ENCODE data around the gene NAT10. TPM values are rescaled to one million over a fixed set of nuclear protein-coding genes. Genes with fewer than 3 reads are reported as not detected.

NAT10 gene
- total RNA-seq, 6 donors from 2014 or later = 19.3 to 69.1 (median 32.5) TPM

DNA sequence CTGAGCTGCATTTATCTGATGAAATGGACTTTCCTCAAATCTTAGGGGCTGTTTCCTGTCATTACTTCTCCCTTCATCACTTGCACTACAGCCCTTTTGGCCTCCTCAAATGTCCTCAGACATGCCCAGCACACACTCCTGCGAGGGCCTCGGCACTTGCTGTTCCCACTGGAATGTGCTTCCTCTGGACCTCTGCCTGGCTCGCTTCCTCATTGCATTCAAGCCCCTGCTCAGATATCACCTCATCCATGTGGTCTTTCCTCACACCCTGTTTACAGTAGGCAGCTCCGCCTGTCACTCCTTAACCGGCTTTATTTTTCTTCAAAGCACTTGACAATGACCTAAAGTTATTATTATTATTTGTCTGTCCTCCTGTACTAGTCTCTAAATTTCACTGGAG lies 9.0 kb downstream of the NAT10 start:
- Histone ChIP-seq H3K27me3 (no peaks in the 10 kb centered on the region), H3K4me3 (no peak overlapping the region), H3K4me1 (no peaks in the 10 kb centered on the region), H3K36me3 (peaks cover 32 to 100% (median 83%) of the 10 kb centered on the region in 4 donors), H3K27ac (no peak overlapping the region), H3K9me3 (no peaks in the 10 kb centered on the region)
- no peak for ATAC-seq (ENCODE audit: low FRiP score in 2 of 2)
- TF ChIP-seq EP300 (IDR thresholded peaks at IDR 0.05) = no peak
- TF ChIP-seq POLR2A (IDR thresholded peaks at IDR 0.05) = no peak
- TF ChIP-seq, protein P1, sequence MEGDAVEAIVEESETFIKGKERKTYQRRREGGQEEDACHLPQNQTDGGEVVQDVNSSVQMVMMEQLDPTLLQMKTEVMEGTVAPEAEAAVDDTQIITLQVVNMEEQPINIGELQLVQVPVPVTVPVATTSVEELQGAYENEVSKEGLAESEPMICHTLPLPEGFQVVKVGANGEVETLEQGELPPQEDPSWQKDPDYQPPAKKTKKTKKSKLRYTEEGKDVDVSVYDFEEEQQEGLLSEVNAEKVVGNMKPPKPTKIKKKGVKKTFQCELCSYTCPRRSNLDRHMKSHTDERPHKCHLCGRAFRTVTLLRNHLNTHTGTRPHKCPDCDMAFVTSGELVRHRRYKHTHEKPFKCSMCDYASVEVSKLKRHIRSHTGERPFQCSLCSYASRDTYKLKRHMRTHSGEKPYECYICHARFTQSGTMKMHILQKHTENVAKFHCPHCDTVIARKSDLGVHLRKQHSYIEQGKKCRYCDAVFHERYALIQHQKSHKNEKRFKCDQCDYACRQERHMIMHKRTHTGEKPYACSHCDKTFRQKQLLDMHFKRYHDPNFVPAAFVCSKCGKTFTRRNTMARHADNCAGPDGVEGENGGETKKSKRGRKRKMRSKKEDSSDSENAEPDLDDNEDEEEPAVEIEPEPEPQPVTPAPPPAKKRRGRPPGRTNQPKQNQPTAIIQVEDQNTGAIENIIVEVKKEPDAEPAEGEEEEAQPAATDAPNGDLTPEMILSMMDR (IDR thresholded peaks at IDR 0.05) = no peak
- no peak for TF ChIP-seq POLR2AphosphoS5 (IDR thresholded peaks at IDR 0.05)
- no peak for DNase-seq
- 84 to 90% methylated on average over 5 of the region's 5 CpGs for WGBS, 2 donors

DNA sequence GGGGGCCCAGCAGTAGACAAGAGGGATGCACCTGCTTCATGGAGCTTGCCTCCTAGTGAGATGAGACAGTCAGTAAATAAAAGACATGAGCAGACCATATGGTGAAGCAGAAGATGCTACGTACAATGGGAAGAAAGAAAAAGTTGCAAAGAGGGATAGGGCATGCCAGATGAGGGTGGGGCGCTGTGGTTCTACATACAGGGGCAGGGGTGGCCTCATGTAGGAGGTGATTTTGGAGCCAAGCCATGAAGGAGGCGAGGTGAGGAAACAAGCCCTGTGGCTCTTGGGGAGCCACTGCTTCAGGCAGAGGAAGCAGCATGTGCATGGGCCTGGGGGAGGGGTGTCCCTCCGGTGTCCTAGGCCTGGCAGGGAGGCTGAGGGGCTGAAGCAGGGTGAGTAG lies 15.2 kb downstream of the NAT10 start:
- H3K4me3 ChIP-seq = no peak overlapping the region
- ATAC-seq (ENCODE audit: low FRiP score in 2 of 2) (no peak), DNase-seq (no peak)
- H3K27ac ChIP-seq = no peak overlapping the region
- 92 to 93% methylated on average over 4 of the region's 4 CpGs for WGBS, 2 donors
- H3K36me3 ChIP-seq = peaks cover 40 to 100% (median 89%) of the 10 kb centered on the region in 4 donors
- TF ChIP-seq, protein P1 (IDR thresholded peaks at IDR 0.05) = no peak
- TF ChIP-seq EP300 (IDR thresholded peaks at IDR 0.05) = no peak
- TF ChIP-seq POLR2A (IDR thresholded peaks at IDR 0.05) = no peak
- no peak for TF ChIP-seq POLR2AphosphoS5 (IDR thresholded peaks at IDR 0.05)
- H3K9me3 ChIP-seq = no peaks in the 10 kb centered on the region
- no peaks in the 10 kb centered on the region for H3K27me3 ChIP-seq
- no peaks in the 10 kb centered on the region for H3K4me1 ChIP-seq

GRCh38 chr11:34124885-34125668 lies 19.6 kb downstream of the NAT10 start:
- no peaks in the 10 kb centered on the region for H3K4me1 ChIP-seq
- ATAC-seq (ENCODE audit: low FRiP score in 2 of 2) (no peak), DNase-seq (no peak)
- no peak overlapping the region for H3K4me3 ChIP-seq
- H3K9me3 ChIP-seq = no peaks in the 10 kb centered on the region
- no peaks in the 10 kb centered on the region for H3K27me3 ChIP-seq
- no peak overlapping the region for H3K27ac ChIP-seq
- peaks cover 24 to 93% (median 75%) of the 10 kb centered on the region in 4 donors for H3K36me3 ChIP-seq
- WGBS, 2 donors = 78 to 81% methylated on average over 4 of the region's 4 CpGs
- no peak for TF ChIP-seq POLR2A (IDR thresholded peaks at IDR 0.05)
- no peak for TF ChIP-seq EP300 (IDR thresholded peaks at IDR 0.05)
- TF ChIP-seq, protein P1 (IDR thresholded peaks at IDR 0.05) = no peak
- TF ChIP-seq POLR2AphosphoS5 (IDR thresholded peaks at IDR 0.05) = no peak

GRCh38 chr11:34126959-34127848 lies 21.8 kb downstream of the NAT10 start:
- Histone ChIP-seq H3K27me3 (no peaks in the 10 kb centered on the region), H3K4me1 (no peaks in the 10 kb centered on the region), H3K36me3 (peaks cover 32 to 89% (median 74%) of the 10 kb centered on the region in 4 donors), H3K4me3 (no peak overlapping the region), H3K9me3 (no peaks in the 10 kb centered on the region), H3K27ac (no peak overlapping the region)
- WGBS, 2 donors = 85 to 90% methylated on average over 12 of the region's 12 CpGs
- TF ChIP-seq, protein P1 (IDR thresholded peaks at IDR 0.05) = no peak
- no peak for TF ChIP-seq POLR2A (IDR thresholded peaks at IDR 0.05)
- TF ChIP-seq EP300 (IDR thresholded peaks at IDR 0.05) = no peak
- ATAC-seq (ENCODE audit: low FRiP score in 2 of 2) (no peak), DNase-seq (no peak)
